GM19043 (cell line): ENCODE measurements around the gene LAMA2.

Experiments
- ATAC-seq: cut with Tn5 transposase; IDR thresholded peaks from one replicate; pipeline ENCODE4 v1.9.1; 2021; ENCODE audit warnings: low read depth; ENCODE audit not compliant: unreplicated experiment

LAMA2 gene

GRCh38 chr6:129544892-129545612 is 662.1 kb downstream of the LAMA2 start:
- ATAC-seq = no peak

- ATAC-seq = no peak
Observed at GRCh38 chr6:129546702-129547101, 663.8 kb downstream of the LAMA2 start.

- ATAC-seq = no peak
Observed at GRCh38 chr6:129551486-129551885, 668.5 kb downstream of the LAMA2 start.

- ATAC-seq = no peak
Observed at GRCh38 chr6:129552413-129552812, 669.5 kb downstream of the LAMA2 start.

- ATAC-seq = no peak
Observed at GRCh38 chr6:129555206-129555832, 672.4 kb downstream of the LAMA2 start.

GRCh38 chr6:129558248-129558647 is 675.3 kb downstream of the LAMA2 start:
- ATAC-seq = no peak

- no peak for ATAC-seq
Observed at GRCh38 chr6:129565366-129565765, 682.4 kb downstream of the LAMA2 start.

GRCh38 chr6:129565811-129566210 is 682.9 kb downstream of the LAMA2 start:
- ATAC-seq = no peak
